Keratinocyte (primary cell): ENCODE results near the gene FAM90A26. TPM values are rescaled to one million over a fixed set of nuclear protein-coding genes. Genes with fewer than 3 reads are reported as not detected.
A peak's percentile ranks its signal among the peaks of the same experiment; 100 is the strongest.
"Not testable (repeated sequence)": the region's sequence is repeated elsewhere in the genome, so short reads cannot be mapped to it uniquely, and the experiment has no call there.

ENCODE experiments used
- DNase-seq: peaks from one replicate; pipeline ENCODE4 v3.0.0-alpha.2; 2011; ENCODE audit warnings: low read depth, missing footprints, low spot score
- FAIRE-seq: peaks from 2 replicates; lab custom pipeline; 2011; peaks lifted over from hg19 to GRCh38; lab: Jason Lieb, UNC
- H2AFZ ChIP-seq: 2 replicates; pipeline ENCODE4 v1.6.0; 2012; ENCODE audit warnings: low read length, control low read depth, inconsistent platforms; ENCODE audit not compliant: control insufficient read depth
- H3K27ac ChIP-seq: 2 replicates; pipeline ENCODE4 v1.5.1; 2011; ENCODE audit warnings: low read length; ENCODE audit not compliant: control insufficient read depth, insufficient read depth
- H3K27me3 ChIP-seq: 3 replicates; pipeline ENCODE4 v1.6.0; 2011; ENCODE audit warnings: low read length; ENCODE audit not compliant: control insufficient read depth, insufficient read depth; ENCODE audit errors: extremely low read depth
- H3K36me3 ChIP-seq, 2 experiments: 2 replicates in 1 of 2; 3 replicates in 1 of 2; pipeline ENCODE4 v1.5.1; 2011; ENCODE audit warnings: low read length in 2 of 2, mild to moderate bottlenecking in 1 of 2; ENCODE audit not compliant: control insufficient read depth in 2 of 2, insufficient read depth in 2 of 2; ENCODE audit errors: extremely low read depth in 1 of 2
- H3K4me1 ChIP-seq: 3 replicates; pipeline ENCODE4 v1.5.1; 2011; ENCODE audit warnings: low read length; ENCODE audit not compliant: control insufficient read depth, insufficient read depth; ENCODE audit errors: extremely low read depth
- H3K4me2 ChIP-seq: 3 replicates; pipeline ENCODE4 v1.6.0; 2011; ENCODE audit warnings: low read depth, low read length; ENCODE audit not compliant: control insufficient read depth, insufficient read depth; ENCODE audit errors: extremely low read depth
- H3K4me3 ChIP-seq, 3 experiments: fragments of 200-600 bp in 1 of 3; sonication (generic) in 1 of 3; 2 replicates in 2 of 3; 3 replicates in 1 of 3; pipeline ENCODE4 v1.5.1; 2011 to 2016; ENCODE audit warnings: low read length in 3 of 3, mild to moderate bottlenecking in 3 of 3, control low read depth in 2 of 3, inconsistent platforms in 1 of 3, low read depth in 1 of 3, mixed read lengths in 1 of 3, mixed run types in 1 of 3, moderate library complexity in 1 of 3; ENCODE audit not compliant: control insufficient read depth in 2 of 3, insufficient read depth in 2 of 3; ENCODE audit errors: extremely low read depth in 1 of 3
- H3K79me2 ChIP-seq: 2 replicates; pipeline ENCODE4 v1.6.0; 2012; ENCODE audit warnings: low read length; ENCODE audit not compliant: control insufficient read depth, insufficient read depth
- H3K9ac ChIP-seq: 3 replicates; pipeline ENCODE4 v1.6.0; 2011; ENCODE audit warnings: low read length; ENCODE audit not compliant: control insufficient read depth, insufficient read depth; ENCODE audit errors: extremely low read depth
- H3K9me1 ChIP-seq: 3 replicates; pipeline ENCODE4 v1.6.0; 2011; ENCODE audit warnings: low read length; ENCODE audit not compliant: control insufficient read depth, insufficient read depth; ENCODE audit errors: extremely low read depth
- H3K9me3 ChIP-seq: 2 replicates; pipeline ENCODE4 v1.5.1; 2012; ENCODE audit warnings: low read depth, low read length; ENCODE audit not compliant: control insufficient read depth
- H4K20me1 ChIP-seq: 3 replicates; pipeline ENCODE4 v1.6.0; 2011; ENCODE audit warnings: low read length; ENCODE audit not compliant: control insufficient read depth, insufficient read depth; ENCODE audit errors: extremely low read depth
- CTCF ChIP-seq, 3 experiments: IDR thresholded peaks in 1 of 3; conservative IDR thresholded peaks in 1 of 3; optimal IDR thresholded peaks in 1 of 3; 2 replicates in 2 of 3; 3 replicates in 1 of 3; pipeline versions ENCODE3 to v1.5.1; 2011; ENCODE audit warnings: low read length in 3 of 3, mild to moderate bottlenecking in 3 of 3, moderate library complexity in 2 of 3, control low read depth in 1 of 3, inconsistent platforms in 1 of 3; ENCODE audit not compliant: insufficient read depth in 2 of 3; ENCODE audit errors: extremely low read depth in 1 of 3
- dilution Hi-C: fragments of 300-500 bp; cut with MboI; formaldehyde crosslinking; loops from one replicate; pipeline ENCODE4 v1.7.0; 2020; ENCODE audit warnings: low sequenced_read_pairs; ENCODE audit not compliant: extremely low pct_ligation_motif_present
- polyA minus RNA-seq, 3 experiments: library from RNA; depleted of rRNA, polyadenylated mRNA; stranded (reverse); fragments of >200 nt; gene quantifications; 1 replicate in 1 of 3; 2 replicates in 1 of 3; 3 replicates in 1 of 3; pipeline ENCODE4 v1.2.3, GENCODE V29; 2011
- polyA plus RNA-seq, 5 experiments: library from polyadenylated mRNA; depleted of rRNA in 3 of 5; stranded (reverse) in 3 of 5; stranded (forward) in 1 of 5; unstranded in 1 of 5; fragments of >200 nt; gene quantifications; 1 replicate in 1 of 5; 2 replicates in 3 of 5; 3 replicates in 1 of 5; pipeline versions ENCODE4 v1.2.1 to v1.2.3, GENCODE V29; 2011 to 2012; ENCODE audit warnings: missing spikeins in 2 of 5, low read depth in 1 of 5, low replicate concordance in 1 of 5

The FAM90A26 gene
- polyA plus RNA-seq (not detected in 3 replicates), polyA minus RNA-seq (not detected in 3 replicates)
- not detected for polyA plus RNA-seq (2011; ENCODE audit: low read depth)
- not detected in 2 replicates for polyA plus RNA-seq (2011; cell fraction: cytosol; rRNA removed)
- not detected in 2 replicates for polyA plus RNA-seq (2011; cell fraction: nucleus; rRNA removed)
- polyA plus RNA-seq (2012; ENCODE audit: low replicate concordance): not detected in 2 replicates
- not detected for polyA minus RNA-seq (2011; cell fraction: cytosol; rRNA and poly(A)+ RNA removed)
- not detected in 2 replicates for polyA minus RNA-seq (2011; cell fraction: nucleus; rRNA and poly(A)+ RNA removed)

- H3K9ac ChIP-seq, dilution Hi-C loops, H3K9me1 ChIP-seq, H3K4me2 ChIP-seq, H3K27ac ChIP-seq, H3K4me1 ChIP-seq, H2AFZ ChIP-seq, DNase-seq, H3K4me3 ChIP-seq, H3K9me3 ChIP-seq, H3K79me2 ChIP-seq, H3K27me3 ChIP-seq, H3K36me3 ChIP-seq, FAIRE-seq, H4K20me1 ChIP-seq: not testable (repeated sequence)
Measured at GRCh38 chr4:9169791-9170459, at the start of gene FAM90A26. FAM90A26 (plus strand) TSS chr4:9170409; CDS start chr4:9173173, 2,764 bp downstream.

- H3K27me3 ChIP-seq, H3K27ac ChIP-seq, H4K20me1 ChIP-seq, dilution Hi-C loops, H3K9me1 ChIP-seq, H2AFZ ChIP-seq, FAIRE-seq, H3K9me3 ChIP-seq, H3K9ac ChIP-seq, H3K4me2 ChIP-seq, H3K36me3 ChIP-seq, DNase-seq, H3K4me1 ChIP-seq, H3K4me3 ChIP-seq, H3K79me2 ChIP-seq: not testable (repeated sequence)
Measured at GRCh38 chr4:9122711-9123110, 47.5 kb upstream of the FAM90A26 start.

GRCh38 chr4:9123572-9124007, 46.6 kb upstream of the FAM90A26 start:
- TF ChIP-seq CTCF (optimal IDR thresholded peaks at IDR 0.05 in 1 of 3, IDR thresholded peaks at IDR 0.05 in 1 of 3, conservative IDR thresholded peaks at IDR 0.05 in 1 of 3; ENCODE audit: extremely low read depth in 1 of 3, insufficient read depth in 2 of 3, low read length in 3 of 3): peak in 2 of 3 experiments; percentile 53 to 75
- H2AFZ ChIP-seq, dilution Hi-C loops, H3K9ac ChIP-seq, H3K27me3 ChIP-seq, H3K9me3 ChIP-seq, H3K4me1 ChIP-seq, H3K27ac ChIP-seq, H3K4me2 ChIP-seq, H3K79me2 ChIP-seq, H3K4me3 ChIP-seq, H4K20me1 ChIP-seq, H3K9me1 ChIP-seq, H3K36me3 ChIP-seq: not testable (repeated sequence)
- FAIRE-seq (peak; percentile 75), DNase-seq (peak; percentile 25)

- dilution Hi-C loops, H3K27ac ChIP-seq, H2AFZ ChIP-seq, H3K27me3 ChIP-seq, DNase-seq, H3K9me3 ChIP-seq, H3K4me3 ChIP-seq, H3K9me1 ChIP-seq, H3K4me1 ChIP-seq, H3K36me3 ChIP-seq, H3K79me2 ChIP-seq, FAIRE-seq, H3K9ac ChIP-seq, H4K20me1 ChIP-seq, H3K4me2 ChIP-seq: not testable (repeated sequence)
Measured at GRCh38 chr4:9125601-9126161, 44.5 kb upstream of the FAM90A26 start.
